ENCODE measurements around the gene SUGT1. TPM values are rescaled to one million over a fixed set of nuclear protein-coding genes. Genes with fewer than 3 reads are reported as not detected.
"Not testable (repeated sequence)": the region's sequence is repeated elsewhere in the genome, so short reads cannot be mapped to it uniquely, and the experiment has no call there.

Gene SUGT1
- total RNA-seq, 1 donor from 2014 or later, result 55.5 TPM

DNA sequence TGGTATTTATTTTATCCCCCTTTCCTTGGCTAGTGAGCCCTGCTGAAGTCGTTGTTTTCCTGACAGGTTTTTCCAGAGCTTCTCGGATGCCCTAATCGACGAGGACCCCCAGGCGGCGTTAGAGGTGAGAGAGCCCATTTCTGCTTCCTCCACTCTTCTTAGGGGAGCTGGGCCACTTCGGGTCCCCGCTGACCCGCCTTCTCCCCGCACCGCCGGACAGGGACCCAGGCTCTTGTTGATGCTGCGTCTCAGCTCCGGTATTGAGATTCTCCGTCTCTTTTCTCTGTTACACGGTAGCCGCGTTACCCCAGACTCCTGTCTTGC lies 306 bp downstream of the SUGT1 start:
- ATAC-seq, result peak; percentile 7
- DNase-seq (ENCODE audit: missing footprints), result no peak
- intact Hi-C loops (cut with DNase I), result loop anchor here (5.0 kb wide), 2 partner anchors 36 to 201 kb away; partner anchors contain the start of gene VPS36

DNA sequence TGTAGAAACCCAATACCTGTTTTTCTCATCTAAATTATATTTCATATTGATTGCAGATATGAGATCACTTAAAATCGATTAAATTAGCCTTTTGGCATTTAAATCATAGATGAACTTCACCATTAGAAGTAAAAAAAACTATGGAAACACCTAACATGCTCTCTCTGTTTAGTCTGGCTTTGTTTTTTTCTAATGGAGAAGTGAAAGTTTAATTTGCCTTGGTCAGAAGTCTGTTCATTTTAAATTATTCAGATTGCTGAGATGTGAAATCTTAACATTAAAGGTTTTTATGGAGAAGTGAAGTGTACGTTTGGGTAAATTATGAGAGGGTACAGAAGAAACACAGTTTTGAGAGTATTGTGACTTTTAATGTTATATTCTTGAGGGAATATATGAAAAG lies 6.7 kb downstream of the SUGT1 start:
- DNase-seq (ENCODE audit: missing footprints), result no peak
- ATAC-seq, result no peak
- intact Hi-C loops (cut with DNase I), result no loop called here

DNA sequence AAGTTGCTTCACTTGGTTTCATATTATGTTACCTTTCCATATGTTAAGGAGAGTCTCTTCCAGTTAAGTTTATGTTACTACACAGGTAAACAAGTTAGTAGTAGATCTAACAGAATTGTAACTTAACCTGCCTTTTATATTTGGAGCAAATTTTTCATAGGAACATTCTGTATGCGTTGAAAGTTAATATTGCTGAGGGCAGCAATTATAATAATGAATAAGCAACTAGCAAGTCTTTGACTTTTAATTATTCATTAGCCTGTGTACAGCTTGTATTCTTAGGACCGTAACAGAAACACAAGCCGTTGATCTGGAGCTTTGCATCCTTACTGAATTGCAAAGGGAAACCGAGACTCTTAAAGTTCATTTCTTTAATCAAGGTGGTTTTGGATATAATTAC lies 11.6 kb downstream of the SUGT1 start:
- DNase-seq (ENCODE audit: missing footprints) (no peak), ATAC-seq (no peak)
- intact Hi-C loops (cut with DNase I), result no loop called here

DNA sequence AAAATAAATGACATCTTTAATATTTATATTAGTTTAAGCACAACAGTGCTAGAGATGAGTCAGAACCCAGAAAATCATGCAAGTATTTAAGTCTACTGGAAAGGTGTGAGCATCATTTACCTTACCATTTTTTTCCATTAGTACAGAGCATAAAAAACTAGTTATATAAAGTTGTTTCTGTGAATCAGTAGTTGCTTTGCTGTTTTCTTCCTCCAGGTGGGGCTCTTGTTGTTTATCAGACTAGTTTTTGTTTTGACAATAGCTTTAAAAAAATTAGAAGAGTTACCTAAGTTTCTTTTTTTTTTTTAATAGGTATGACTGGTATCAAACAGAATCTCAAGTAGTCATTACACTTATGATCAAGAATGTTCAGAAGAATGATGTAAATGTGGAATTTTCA lies 12.7 kb downstream of the SUGT1 start:
- ATAC-seq (no peak), DNase-seq (ENCODE audit: missing footprints) (no peak)
- intact Hi-C loops (cut with DNase I), result no loop called here

DNA sequence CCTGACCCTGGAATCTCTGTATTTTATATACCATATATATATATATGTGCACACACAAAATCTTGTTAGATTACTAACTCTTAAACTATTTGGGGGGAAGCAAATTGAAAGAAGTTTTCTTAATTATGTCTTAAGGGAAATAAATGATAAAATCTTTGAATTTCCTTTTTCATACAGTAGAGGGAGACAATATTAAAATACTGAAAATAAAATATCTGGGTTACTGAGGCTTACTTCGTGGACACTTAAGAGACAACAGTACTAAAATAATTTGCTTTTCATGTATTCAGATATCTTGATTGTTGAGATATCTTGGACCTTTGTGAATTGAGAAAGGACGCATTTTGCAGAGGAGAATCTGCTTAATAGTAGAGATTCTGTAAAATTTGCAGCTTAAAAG lies 17.0 kb downstream of the SUGT1 start:
- ATAC-seq (no peak), DNase-seq (ENCODE audit: missing footprints) (no peak)
- intact Hi-C loops (cut with DNase I), result no loop called here

DNA sequence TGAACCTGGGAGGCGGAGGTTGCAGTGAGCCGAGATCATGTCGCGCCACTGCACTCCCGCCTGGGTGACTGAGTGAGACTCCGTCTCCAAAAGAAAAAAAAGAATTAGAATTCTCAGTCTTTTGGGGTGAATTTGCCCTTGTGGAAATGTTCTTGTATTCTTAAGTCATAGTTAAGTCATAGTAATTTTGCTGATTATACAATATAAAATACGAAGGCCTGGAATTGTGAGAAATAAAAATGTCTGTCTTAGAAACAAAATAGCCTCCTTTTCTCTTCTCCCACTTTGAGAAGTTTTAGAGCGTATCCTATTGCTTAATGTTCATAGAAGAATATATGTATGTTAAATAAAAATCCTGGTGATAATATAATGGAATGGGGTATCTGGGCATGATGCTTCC lies 18.1 kb downstream of the SUGT1 start:
- DNase-seq (ENCODE audit: missing footprints) (no peak), ATAC-seq (no peak)
- intact Hi-C loops (cut with DNase I), result no loop called here

DNA sequence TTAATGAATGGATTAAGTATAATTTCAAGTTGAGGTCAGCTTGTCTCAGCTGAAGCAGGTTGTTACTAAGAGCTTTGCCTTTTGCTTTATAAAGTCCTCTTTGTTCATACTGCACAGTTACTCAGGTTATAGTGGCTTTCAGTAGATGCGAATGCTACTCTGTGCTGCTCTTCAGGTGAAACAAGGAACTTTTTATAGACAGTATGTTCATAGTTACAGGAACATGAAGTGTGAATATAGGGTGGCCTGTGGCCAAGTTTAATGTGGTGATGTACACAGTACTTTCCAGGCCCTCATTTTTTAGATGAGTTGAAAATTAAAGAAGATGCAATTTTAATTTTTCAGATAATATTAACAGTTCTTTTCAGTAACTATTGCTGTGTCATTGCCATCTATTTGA lies 20.8 kb downstream of the SUGT1 start:
- intact Hi-C loops (cut with DNase I), result no loop called here
- ATAC-seq (no peak), DNase-seq (ENCODE audit: missing footprints) (no peak)

DNA sequence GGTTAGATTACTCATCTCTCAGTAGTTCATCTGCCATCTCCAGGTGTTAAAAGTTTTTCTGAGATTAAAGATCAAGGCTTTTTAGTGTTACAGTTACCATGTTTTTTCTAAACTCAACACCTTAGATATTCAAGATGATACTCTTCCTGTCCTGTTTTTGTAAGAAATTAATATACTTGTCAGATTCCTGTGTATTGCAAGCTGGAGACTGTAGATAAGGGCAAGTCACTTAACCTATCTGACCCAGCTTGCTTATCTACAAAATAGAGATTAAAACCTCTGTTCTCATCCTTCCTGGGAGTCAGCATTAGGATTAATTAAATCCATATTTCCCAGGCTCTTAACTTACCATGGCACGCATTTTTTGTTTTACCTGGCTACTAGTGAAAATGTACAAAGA lies 25.2 kb downstream of the SUGT1 start:
- ATAC-seq, result no peak
- intact Hi-C loops (cut with DNase I), result no loop called here
- DNase-seq (ENCODE audit: missing footprints), result no peak

DNA sequence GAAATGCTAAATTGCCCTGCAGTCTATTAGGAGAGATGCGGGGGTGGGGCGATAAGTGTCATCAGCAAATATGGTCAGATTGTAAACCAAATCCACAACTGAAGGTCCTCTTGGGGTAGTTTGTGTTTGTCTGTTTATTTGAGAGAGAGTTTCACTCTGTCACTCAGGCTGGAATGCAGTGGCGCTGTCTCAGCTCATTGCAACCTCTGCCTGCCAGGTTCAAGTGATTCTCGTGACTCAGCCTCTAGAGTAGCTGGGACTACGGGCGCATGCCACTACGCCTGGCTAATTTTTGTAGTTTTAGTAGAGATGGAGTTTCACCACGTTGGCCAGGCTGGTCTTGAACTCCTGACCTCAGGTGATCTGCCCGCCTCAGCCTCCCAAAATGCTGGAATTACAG lies 33.2 kb downstream of the SUGT1 start:
- DNase-seq (ENCODE audit: missing footprints); intact Hi-C loops (cut with DNase I); ATAC-seq: not testable (repeated sequence)

DNA sequence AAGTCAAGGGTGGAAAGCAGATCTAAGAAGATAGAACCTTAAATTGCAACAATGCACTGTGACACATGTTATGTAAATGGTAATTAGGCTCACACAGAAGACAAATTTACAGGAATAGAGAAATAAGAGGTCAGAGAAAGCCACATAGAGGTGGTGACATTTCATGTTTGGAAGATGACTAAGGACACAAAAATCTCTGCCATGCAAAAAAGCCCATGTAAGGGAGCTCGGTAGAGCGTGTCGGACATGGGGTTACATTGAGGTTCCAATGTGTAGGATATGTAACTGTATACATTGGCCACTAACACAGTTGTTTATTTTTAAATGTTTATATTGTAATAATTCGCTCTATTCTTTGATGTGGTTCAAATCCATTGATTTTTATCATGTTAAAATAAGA lies 33.7 kb downstream of the SUGT1 start:
- intact Hi-C loops (cut with DNase I), result no loop called here
- no peak for DNase-seq (ENCODE audit: missing footprints)
- no peak for ATAC-seq

DNA sequence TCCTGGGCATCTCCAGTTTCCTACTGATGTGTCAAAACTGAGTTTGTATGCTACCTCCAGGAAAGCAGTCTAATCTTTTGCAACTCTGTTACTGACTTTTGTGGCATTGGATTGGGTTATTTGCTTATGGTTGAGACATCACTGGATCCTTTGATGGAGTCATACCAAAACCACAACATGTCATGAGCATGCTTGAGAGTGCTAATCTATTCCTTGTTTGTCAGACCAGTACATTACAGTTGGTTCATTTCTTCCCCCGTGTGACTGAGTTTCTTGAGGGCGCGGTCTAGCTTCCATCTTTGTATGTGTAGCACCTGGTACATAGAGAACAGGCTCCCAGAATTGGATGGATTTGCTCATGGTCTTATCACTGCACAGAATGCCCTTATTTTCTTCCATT lies 43.2 kb downstream of the SUGT1 start:
- intact Hi-C loops (cut with DNase I), result no loop called here
- no peak for DNase-seq (ENCODE audit: missing footprints)
- ATAC-seq, result no peak

DNA sequence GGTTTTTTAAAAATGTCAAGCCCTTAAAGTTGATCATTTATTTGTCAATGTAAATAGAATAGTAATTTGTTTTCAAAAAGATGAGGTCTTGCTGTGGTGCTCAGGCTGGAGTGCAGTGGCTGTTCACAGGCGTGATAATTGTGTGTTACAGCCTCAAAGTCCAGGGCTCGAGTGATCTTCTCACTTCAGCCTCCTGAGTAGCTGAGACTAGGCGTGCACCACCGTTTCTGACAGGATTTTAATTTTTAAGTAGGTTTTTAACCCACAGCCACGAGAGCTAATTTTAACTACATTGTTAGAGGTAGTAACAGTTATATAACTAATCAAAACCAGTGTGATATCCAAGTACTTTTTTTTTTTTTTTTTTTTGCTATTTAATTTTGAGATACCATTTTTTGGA lies 43.9 kb downstream of the SUGT1 start:
- DNase-seq (ENCODE audit: missing footprints) (no peak), ATAC-seq (no peak)

DNA sequence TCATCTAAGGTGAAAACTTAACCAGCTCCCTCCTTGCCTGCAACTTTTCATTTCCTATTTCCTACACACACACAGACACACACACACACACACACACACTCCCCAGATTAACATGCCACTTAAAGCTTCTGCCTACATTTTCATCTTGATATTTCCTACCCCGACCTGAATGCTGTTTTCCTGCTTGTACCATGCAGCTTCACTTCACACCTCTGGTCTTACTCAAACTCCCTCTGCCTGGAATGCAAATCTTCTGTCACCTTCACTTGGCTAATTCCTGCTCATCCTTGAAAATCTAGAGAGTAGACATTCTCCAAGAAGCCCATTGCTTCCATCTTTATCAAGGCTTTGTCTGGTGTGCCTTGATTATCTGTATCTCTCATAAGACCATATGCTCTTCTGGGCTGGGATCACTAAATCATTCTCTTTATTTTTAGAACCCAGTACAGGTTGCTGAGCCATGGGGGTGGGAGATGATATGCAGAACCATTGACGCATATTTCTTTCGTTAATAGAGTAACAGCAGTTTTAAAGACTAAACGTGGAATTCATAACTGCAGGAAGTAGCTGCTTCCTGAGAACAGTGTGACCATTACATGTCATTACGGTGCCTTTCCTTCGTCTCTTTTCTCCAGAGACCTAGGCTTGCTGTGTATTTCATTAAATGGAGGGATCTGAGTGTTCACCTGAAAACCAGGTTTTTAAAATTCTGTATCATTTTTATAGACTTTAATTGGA lies 49.3 kb downstream of the SUGT1 start:
- DNase-seq (ENCODE audit: missing footprints) (no peak), ATAC-seq (no peak)
- intact Hi-C loops (cut with DNase I), result no loop called here

More for the DNA sequence above, 43.9 kb downstream of the SUGT1 start:
- intact Hi-C loops (cut with DNase I), result no loop called here

DNA sequence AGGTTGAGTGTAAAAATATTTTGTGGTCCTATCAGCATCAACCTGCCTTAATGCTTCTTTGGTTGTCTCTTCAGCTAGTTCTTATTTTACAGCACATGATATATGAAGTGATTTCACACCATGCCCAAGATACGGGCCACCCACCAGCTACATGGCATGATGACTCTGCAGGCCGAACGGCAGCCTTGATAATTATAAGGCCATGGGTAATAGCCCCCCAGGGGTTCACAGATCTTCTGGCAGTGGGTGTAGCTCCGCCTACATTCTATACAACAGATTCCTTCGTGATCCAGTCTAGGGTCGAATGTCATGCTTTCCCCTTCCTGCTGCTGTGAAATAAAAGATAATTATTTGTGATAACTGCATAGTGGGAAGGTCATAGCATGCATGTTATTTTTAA lies 50.8 kb downstream of the SUGT1 start:
- DNase-seq (ENCODE audit: missing footprints), result no peak
- intact Hi-C loops (cut with DNase I), result no loop called here
- no peak for ATAC-seq

DNA sequence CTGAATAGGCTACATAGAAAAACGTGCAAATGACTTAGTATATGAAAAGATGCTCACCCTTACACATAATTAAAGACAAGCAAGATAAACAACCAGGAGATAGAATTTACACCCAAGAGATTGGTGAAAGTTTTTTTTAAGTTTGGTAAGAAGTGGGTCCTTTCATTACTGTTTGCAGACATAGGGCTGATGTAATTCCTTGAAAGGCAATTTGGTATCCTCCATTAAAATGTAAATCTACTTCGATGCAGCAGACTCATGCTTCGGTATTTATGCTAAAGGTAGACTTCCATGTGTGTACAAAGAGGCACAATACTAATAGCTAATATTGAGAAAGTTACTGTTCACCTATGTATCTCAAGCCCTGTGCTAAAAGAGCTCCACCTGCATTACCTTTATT lies 53.4 kb downstream of the SUGT1 start:
- intact Hi-C loops (cut with DNase I), result no loop called here
- DNase-seq (ENCODE audit: missing footprints) (no peak), ATAC-seq (no peak)

DNA sequence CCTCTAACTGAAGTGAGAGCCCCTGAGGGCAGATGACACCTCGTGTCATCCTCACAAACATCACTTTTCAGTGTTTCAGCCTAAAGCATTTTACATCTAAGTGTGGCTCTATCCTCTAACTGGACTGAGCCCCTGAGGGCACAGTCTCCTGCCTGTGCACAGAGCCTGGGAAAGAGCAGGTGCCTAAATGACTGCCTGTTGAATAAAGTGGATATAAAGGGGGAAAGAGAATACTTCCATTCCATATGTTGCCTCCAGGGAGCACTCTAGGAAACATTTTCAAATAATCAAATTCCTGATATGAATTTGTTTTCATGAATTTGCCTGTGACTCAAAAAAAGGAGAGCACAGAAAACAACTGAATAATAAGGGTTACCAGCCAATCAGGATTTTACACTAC lies 54.7 kb downstream of the SUGT1 start:
- DNase-seq (ENCODE audit: missing footprints) (no peak), ATAC-seq (no peak)
- intact Hi-C loops (cut with DNase I), result no loop called here

DNA sequence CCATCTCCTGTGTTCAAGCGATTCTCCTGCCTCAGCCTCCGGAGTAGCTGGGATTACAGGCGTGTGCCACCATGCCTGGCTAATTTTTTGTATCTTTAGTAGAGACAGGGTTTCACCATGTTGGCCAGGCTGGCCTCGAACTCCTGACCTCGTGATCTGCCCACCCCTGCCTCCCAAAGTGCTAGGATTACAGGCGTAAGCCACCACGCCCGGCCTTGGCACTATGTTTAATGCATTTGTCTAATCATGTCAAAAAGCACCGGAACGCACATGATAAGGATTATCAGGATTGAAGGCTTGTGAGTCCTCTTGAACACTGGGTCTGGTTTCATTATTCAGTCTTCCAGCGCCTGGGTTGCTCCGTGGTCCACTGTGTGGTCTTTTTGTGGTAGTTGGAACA lies 55.6 kb downstream of the SUGT1 start:
- DNase-seq (ENCODE audit: missing footprints); ATAC-seq; intact Hi-C loops (cut with DNase I): not testable (repeated sequence)

DNA sequence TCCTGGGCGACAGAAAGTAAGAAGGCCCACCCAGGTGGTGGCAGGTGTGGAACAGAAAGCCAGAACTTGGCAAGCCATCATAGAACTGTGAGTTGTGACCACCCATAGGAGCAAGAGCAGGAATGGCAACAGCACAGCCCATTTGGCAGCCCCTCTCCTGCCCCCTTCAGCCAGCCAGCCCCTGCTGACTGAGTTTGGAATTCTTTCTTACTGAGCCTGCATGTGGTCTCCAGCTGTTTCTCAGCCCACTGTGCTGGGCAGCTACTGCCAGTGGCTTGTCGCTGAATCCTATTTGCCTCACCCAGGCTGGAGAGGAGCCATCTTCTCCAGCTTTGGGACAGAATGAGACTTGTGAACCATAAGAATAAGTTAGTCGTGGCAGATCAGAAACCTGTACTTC lies 58.6 kb downstream of the SUGT1 start:
- intact Hi-C loops (cut with DNase I), result no loop called here
- DNase-seq (ENCODE audit: missing footprints), result no peak
- no peak for ATAC-seq

DNA sequence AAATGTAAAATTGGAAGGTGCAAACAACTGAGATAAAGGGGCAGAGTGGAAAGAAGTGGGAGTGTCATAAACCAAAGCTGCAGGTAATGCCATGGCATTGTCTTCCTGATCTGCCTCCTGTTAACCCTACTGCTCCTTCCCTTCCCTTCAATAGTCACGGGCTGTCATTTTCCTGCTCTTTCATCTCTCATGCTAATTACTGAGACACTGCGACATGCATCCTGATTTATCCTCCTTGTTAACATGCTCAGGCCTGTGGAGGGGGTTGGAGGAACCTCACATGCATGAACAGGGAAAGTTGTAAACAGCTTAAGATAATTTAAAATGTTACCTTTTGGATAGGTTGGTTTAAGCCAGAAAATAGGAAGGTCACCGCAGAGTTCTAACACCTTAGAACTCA lies 59.7 kb downstream of the SUGT1 start:
- DNase-seq (ENCODE audit: missing footprints) (no peak), ATAC-seq (no peak)
- intact Hi-C loops (cut with DNase I), result no loop called here

DNA sequence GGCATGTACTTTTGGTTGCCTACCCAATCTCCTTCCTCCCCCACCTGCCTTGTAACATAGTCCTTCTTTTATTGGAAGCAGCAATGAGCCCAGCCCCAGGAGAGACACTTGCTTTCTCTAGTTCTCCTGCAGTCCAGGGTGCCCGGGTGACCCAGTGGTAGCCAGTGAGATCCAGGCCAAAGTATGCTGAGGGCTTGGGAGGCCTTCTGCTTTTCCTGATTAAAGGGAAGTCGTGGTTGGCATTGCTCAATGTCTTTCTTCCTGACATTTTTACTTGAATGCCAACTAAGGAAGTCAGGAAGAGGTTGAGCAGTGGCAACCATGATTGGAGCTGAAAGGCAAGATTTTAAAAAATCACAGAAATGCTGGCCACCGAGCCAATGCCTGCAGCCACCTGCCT lies 61.3 kb downstream of the SUGT1 start:
- DNase-seq (ENCODE audit: missing footprints) (peak; percentile 69), ATAC-seq (peak; percentile 48)
- intact Hi-C loops (cut with DNase I), result no loop called here

DNA sequence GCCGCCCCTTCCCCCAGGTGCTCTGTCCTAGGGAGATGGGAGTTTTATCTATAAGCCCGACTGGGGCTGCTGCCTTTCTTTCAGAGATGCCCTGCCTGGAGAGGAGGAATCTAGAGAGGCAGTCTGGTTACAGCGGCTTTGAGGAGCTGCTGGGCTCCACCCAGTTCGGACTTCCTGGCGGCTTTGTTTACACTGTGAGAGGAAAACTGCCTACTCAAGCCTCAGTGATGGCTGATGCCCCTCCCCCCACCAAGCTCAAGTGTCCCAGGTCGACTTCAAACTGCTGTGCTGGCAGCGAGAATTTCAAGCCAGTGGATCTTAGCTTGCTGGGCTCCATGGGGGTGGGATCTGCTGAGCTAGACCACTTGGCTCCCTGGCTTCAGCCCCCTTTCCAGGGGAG lies 68.3 kb downstream of the SUGT1 start:
- intact Hi-C loops (cut with DNase I); DNase-seq (ENCODE audit: missing footprints); ATAC-seq: not testable (repeated sequence)
